C4-2B (cell line): ENCODE data around the gene CD28.

Experiments used
- H3K27ac ChIP-seq: fragments of 450-650 bp; 2 replicates; pipeline ENCODE4 v1.5.1; 2017
- CTCF ChIP-seq: fragments of 450-650 bp; conservative IDR thresholded peaks from 2 replicates; pipeline ENCODE4 v1.5.1; 2017; ENCODE audit warnings: mild to moderate bottlenecking
- ZFX ChIP-seq: fragments of 450-650 bp; IDR thresholded peaks from 2 replicates; pipeline ENCODE4 v1.6.1; 2017

CD28 gene

GRCh38 chr2:203707530-203707929 is 1.1 kb downstream of the CD28 start:
- TF ChIP-seq CTCF = no peak
- no peak overlapping the region for H3K27ac ChIP-seq

DNA sequence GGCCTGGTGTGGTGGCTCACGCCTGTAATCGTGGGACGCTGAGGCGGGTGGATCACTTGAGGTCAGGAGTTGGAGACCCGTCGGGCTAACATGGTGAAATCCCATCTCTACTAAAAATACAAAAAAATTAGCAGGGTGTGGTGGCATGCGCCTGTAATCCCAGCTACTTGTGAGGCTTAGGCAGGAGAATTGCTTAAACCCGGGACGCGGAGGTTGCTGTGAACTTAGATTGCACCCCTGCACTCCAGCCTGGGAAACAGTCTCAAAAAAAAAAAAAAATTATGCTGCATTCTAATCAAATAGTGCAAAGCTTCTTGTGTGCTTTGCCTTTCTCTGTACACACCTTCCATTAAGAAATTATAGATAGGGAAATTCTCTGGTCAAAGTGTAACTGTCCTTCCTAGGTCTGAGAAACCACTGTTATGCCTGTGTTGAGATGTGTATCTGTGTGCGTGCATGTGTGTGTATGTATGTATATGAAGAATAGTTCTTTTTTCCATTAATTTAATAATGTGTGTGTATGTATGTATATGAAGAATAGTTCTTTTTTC is 2.5 kb downstream of the CD28 start:
- no peak for TF ChIP-seq ZFX
- TF ChIP-seq CTCF = no peak

GRCh38 chr2:203709416-203710040 is 3.1 kb downstream of the CD28 start:
- H3K27ac ChIP-seq = no peak overlapping the region
- TF ChIP-seq ZFX (no peak), CTCF (no peak)

More for the DNA sequence above, 2.5 kb downstream of the CD28 start:
- no peak overlapping the region for H3K27ac ChIP-seq

GRCh38 chr2:203710226-203710625 is 3.8 kb downstream of the CD28 start:
- H3K27ac ChIP-seq = no peak overlapping the region
- TF ChIP-seq CTCF = no peak
- no peak for TF ChIP-seq ZFX

DNA sequence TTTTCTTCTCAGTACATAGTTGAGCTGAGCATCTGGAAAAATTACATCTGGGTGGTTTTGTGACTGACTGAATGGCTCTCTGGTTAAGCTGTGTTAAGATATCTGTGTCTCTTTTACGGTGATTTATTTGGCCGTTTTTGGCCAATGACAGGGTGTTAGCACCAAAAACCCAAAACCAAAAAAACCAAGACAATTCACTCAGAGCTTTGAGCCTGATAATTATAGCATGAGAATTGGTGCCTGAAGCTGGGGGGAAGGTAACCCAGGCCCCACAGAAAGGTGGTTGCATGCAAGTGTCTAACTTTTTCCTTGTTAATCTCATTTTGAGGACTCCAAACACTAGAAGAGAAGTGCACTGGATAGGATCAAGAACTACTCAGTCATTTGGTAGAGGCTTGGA is 4.5 kb downstream of the CD28 start:
- TF ChIP-seq CTCF = no peak
- no peak for TF ChIP-seq ZFX
- H3K27ac ChIP-seq = no peak overlapping the region

DNA sequence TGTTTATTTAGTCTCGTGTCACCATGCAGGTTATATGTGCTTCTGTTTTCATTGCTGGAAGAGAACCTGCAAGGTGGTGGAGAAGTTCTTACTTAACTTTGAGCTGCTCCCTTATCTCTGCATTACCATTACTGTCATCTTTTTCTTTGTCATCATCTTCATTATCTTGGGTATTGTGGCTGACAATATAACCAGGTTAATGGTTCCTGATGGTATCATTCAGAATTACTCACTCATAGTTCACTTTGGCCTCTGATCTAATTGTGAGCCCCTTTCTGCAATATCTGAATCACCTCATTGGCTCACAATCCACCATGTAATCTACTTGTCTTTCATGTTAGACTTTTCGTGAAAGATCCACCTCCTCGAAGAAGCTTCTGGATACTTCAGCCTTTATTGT is 5.0 kb downstream of the CD28 start:
- H3K27ac ChIP-seq = no peak overlapping the region
- TF ChIP-seq ZFX (no peak), CTCF (no peak)

DNA sequence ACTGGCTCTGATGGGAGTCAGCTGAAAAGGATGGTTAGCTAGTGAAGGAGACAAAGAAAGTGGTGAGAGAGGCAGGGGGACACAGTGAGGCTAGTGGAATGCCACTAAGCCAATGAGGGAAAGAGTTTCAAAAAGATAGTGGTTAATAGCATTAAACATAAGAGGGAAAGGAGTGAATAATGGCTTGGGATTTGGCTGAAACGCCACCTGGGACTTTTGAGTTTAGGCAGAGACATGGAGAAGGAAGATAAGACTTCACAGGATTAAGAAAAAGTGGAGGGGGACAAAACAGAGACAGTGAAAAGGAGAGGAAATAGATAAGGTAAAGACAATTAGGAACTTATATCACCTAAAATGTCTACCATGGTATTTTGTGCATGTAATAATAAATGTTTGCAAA is 6.9 kb downstream of the CD28 start:
- no peak for TF ChIP-seq ZFX
- no peak for TF ChIP-seq CTCF
- H3K27ac ChIP-seq = no peak overlapping the region
